ENCODE results near the gene YPEL1.

DNA sequence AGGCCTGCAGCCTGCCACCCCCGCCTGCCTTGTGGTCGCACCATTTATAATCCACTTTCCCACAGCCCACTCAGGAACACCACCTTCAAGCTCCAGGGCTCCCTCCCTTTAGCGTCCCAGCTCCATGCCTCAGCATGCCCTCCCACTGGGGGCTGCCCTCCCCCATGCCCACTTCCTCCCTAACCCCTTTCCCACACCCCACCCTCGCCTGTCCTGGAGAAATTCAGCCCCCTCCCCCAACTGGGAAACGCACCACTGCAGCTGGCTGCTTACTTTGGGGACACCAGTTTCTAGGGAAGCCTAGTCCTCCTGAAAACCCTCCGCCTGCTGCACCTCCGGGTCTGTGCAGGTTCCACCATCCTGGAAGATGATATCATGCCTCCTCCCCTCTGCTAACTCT, 3.4 kb upstream of the YPEL1 start:
- TF ChIP-seq, protein P1, sequence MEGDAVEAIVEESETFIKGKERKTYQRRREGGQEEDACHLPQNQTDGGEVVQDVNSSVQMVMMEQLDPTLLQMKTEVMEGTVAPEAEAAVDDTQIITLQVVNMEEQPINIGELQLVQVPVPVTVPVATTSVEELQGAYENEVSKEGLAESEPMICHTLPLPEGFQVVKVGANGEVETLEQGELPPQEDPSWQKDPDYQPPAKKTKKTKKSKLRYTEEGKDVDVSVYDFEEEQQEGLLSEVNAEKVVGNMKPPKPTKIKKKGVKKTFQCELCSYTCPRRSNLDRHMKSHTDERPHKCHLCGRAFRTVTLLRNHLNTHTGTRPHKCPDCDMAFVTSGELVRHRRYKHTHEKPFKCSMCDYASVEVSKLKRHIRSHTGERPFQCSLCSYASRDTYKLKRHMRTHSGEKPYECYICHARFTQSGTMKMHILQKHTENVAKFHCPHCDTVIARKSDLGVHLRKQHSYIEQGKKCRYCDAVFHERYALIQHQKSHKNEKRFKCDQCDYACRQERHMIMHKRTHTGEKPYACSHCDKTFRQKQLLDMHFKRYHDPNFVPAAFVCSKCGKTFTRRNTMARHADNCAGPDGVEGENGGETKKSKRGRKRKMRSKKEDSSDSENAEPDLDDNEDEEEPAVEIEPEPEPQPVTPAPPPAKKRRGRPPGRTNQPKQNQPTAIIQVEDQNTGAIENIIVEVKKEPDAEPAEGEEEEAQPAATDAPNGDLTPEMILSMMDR (IDR thresholded peaks at IDR 0.05), result no peak
- no peak for TF ChIP-seq POLR2A (IDR thresholded peaks at IDR 0.05)

All from suprapubic skin (tissue), 3 donors.